ENCODE measurements around the gene ALDH16A1.

Gene ALDH16A1

GRCh38 chr19:49488863-49489537 is 36.0 kb downstream of the ALDH16A1 start:
- DNase-seq (ENCODE audit: low read depth in 2 of 2) = no peak

- no peak for DNase-seq (ENCODE audit: low read depth in 2 of 2)
Measured at GRCh38 chr19:49489601-49490167, 36.7 kb downstream of the ALDH16A1 start.

DNA sequence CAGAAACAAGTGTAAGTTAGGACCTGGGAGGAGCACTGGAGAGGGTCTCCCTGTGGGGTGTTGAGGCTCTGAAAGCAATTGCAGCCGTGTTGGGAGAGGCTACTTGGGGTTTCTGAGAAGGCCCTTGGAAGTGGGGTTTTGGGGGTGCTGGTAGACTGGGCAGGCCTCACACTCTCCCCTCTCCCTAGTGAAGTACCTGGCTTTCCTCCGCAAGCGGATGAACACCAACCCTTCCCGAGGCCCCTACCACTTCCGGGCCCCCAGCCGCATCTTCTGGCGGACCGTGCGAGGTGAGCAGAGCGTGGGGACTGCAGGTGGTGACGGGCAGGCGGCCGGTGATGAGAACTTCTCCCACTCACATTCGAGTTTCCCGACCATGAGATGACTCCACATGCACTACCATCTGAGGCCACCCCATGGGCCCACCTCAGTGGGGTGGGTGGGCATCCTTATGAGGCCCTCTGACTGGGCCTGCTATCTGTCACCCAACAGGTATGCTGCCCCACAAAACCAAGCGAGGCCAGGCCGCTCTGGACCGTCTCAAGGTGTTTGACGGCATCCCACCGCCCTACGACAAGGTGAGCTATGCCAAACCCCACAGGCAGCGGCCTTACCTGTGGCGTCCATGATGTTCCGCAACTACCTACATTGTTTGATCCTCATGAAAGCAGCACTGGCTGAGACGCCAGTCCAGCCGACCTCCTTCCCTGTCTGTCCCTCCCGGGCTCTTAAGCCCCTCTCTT is 37.4 kb downstream of the ALDH16A1 start:
- DNase-seq (ENCODE audit: low read depth in 2 of 2) = no peak

- no peak for DNase-seq (ENCODE audit: low read depth in 2 of 2)
Measured at GRCh38 chr19:49491030-49491803, 38.2 kb downstream of the ALDH16A1 start.

DNA sequence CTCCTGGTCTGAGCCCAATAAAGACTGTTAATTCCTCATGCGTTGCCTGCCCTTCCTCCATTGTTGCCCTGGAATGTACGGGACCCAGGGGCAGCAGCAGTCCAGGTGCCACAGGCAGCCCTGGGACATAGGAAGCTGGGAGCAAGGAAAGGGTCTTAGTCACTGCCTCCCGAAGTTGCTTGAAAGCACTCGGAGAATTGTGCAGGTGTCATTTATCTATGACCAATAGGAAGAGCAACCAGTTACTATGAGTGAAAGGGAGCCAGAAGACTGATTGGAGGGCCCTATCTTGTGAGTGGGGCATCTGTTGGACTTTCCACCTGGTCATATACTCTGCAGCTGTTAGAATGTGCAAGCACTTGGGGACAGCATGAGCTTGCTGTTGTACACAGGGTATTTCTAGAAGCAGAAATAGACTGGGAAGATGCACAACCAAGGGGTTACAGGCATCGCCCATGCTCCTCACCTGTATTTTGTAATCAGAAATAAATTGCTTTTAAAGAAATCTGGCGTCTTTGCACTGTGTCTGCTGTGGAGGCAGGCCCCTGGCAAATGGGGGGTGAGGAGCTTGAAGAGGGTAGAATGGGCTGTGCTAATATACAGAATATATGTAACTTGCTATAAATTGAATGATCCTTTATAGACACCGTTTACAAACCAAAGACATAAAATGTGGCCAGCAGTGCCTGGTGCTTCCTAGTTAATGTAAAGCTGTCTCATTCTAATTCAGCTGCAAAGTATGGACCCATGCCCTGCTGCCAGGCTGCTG is 39.0 kb downstream of the ALDH16A1 start:
- no peak for DNase-seq (ENCODE audit: low read depth in 2 of 2)

DNA sequence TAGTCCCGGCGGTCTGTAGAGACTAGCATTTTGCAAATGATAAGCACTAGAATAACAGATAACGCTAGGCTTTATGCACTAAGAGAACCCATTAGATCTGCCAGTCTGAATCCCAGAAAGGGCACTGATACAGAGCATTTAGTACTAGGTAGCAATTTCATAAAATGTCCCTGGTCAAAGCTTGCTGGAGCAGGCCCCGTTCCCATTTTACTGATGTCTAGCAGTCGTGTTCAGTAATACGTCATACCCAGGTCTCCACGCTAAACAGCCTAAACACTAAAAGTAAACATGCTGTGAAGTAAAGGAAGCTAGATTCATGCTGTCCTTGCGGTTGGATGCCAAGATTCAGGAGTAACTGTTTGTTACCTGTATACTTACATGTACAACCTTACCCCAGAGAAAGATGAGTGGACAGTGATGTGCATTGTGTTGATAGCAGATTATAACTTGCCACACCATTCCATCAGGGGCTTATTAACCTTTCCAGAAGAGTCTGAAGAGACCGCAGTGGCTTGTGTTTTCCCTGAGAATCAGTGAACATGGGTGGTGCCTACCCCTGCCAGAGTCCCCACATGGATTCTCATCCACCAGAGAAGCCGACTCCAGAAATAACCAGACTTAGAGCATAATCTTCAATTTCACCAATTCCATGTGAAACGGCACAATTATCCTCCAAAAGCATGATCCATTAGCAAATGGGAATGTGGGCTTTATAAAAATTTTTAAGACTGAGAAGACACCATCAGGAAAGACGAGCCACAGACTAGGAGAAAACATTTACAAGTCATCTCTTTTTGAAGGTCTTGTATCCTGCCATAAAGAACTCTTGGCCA is 39.8 kb downstream of the ALDH16A1 start:
- no peak for DNase-seq (ENCODE audit: low read depth in 2 of 2)

DNA sequence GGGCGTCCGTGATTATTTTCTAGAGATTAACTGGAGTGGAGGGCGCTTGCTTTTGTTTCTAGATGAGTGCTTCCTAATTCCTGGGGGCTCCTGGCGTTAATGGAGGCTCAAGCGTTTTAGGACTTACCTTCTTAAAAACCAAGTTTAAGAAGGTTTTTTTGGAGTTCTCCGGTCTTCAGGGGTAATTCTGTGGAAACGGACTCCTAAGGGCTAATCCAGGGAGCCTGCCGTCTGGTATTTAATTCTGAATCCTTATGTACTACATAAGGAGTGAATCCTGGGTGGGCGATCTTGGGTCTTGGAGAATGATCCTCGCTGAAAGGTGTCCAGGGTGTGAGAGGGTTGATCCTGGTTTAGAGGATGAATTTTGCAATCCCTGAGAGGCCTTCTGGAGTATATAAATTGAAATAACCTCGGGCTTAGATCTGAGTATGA is 43.6 kb downstream of the ALDH16A1 start:
- DNase-seq (ENCODE audit: low read depth in 2 of 2) = no peak

- DNase-seq (ENCODE audit: low read depth in 2 of 2) = peak in 1 of 2 experiments; percentile 62
Measured at GRCh38 chr19:49497047-49497788, 44.2 kb downstream of the ALDH16A1 start.

- no peak for DNase-seq (ENCODE audit: low read depth in 2 of 2)
Measured at GRCh38 chr19:49497789-49498103, 44.7 kb downstream of the ALDH16A1 start.

DNA sequence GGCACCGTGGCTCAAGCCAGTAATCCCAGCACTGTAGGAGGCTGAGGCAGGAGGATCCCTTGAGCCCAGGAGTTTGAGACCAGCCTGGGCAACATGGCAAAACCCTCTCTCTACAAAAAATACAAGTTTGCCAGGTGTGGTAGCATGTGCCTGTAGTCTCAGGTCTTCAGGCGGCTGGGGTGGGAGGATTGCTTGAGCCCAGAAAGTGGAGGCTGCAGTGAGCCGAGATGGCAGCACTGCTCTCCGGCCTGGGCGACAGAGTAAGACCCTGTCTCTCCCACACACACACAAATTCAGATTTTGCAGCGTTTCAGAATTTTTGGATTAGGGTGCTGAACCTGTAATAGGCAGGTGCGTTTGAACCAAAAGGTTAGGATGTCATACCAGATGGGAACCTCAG is 45.5 kb downstream of the ALDH16A1 start:
- no peak for DNase-seq (ENCODE audit: low read depth in 2 of 2)

DNA sequence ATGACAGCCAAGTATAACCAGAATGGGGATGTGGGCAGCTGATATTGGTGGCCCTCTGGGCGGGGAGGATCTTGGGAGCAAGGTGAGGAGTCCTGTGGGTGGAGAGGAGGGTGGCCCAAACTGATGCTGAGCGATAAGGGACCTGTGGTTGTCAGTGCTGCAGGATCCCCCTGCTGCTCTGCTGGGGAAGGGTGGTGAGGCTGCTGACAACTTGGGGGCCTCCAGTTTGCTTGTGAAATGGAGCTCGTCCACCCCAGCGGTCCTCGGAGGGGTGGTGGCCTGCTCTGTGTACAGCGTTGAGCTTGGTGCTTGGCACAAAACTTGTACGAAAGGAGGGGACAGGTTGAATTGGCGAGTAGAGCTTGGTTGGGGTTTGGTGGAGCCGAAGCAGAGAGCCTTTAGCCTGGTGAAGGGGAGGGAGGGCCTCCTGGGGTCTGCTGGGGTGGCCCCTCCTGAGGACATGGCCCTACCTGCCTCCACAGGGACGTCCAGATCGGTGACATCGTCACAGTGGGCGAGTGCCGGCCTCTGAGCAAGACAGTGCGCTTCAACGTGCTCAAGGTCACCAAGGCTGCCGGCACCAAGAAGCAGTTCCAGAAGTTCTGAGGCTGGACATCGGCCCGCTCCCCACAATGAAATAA is 46.1 kb downstream of the ALDH16A1 start:
- no peak for DNase-seq (ENCODE audit: low read depth in 2 of 2)

GRCh38 chr19:49502866-49503581 is 50.0 kb downstream of the ALDH16A1 start:
- no peak for DNase-seq (ENCODE audit: low read depth in 2 of 2)

GRCh38 chr19:49503582-49503962 is 50.5 kb downstream of the ALDH16A1 start:
- no peak for DNase-seq (ENCODE audit: low read depth in 2 of 2)

- DNase-seq (ENCODE audit: low read depth in 2 of 2) = peak; percentile 59 to 74
Measured at GRCh38 chr19:49506575-49507105, 53.6 kb downstream of the ALDH16A1 start.

- DNase-seq (ENCODE audit: low read depth in 2 of 2) = no peak
Measured at GRCh38 chr19:49507803-49508494, 54.9 kb downstream of the ALDH16A1 start.

DNA sequence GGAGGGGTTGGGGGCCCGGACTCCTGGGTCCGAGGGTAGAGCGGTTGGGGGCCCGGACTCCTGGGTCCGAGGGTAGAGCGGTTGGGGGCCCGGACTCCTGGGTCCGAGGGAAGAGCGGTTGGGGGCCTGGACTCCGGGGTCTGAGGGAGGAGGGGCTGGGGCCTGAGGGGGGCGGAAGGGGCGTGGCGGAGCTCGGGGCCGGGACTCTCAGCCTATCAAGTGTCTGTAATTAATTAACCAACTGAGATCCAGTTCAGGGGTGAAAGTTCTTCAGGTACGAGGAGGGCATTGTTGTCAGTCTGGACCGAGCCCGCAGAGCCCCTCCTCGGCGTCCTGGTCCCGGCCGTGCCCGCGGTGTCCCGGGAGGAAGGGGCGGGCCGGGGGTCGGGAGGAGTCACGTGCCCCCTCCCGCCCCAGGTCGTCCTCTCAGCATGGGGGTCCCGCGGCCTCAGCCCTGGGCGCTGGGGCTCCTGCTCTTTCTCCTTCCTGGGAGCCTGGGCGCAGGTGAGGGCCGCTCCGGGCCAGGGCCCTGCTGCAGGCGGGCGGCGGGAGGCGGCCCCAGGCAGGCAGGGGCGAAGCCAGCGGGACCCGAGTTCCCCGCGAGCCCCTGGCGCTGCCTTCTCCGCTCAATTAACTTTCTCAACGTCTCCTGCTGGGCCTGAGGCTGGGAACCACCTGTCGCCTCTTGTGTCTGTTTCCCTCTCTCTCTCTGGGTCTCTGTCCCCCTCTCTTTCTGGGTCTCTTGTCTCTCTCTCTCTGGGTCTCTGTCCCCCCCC is 60.1 kb downstream of the ALDH16A1 start:
- no peak for DNase-seq (ENCODE audit: low read depth in 2 of 2)

GRCh38 chr19:49513746-49514118 is 60.7 kb downstream of the ALDH16A1 start:
- no peak for DNase-seq (ENCODE audit: low read depth in 2 of 2)

All from stimulated activated CD4-positive, alpha-beta T cell treated with anti-CD3 and anti-CD28 coated beads, Interleukin-12 subunit alpha, Interleukin-12 subunit beta, amount 100 ng/mL, for 24 hours (primary cell).